Measurements from ENCODE around the gene SYCP2L. TPM values are rescaled to one million over a fixed set of nuclear protein-coding genes. Genes with fewer than 3 reads are reported as not detected.

Gene SYCP2L
- total RNA-seq, 1 donor from 2014 or later = 11.8 TPM

DNA sequence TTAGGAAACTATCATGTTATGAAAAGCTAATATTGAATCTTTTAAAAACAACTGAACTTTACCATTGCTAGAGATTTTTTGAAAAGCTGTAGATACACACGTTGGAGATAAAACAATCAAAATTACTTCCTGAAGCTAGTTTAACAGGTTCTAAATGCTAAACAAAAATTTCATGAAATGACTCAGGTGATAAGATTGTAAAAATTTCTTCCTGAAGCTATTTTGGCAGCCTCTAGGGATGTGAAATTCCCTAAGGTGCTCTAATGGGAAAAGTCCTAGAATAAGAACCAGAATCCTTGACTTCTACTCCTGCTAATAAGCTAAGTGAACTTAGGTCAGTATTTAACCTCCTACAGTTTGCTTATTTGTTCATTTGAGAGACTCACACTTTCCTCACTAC, 13.5 kb upstream of the SYCP2L start:
- H3K4me3 Mint-ChIP-seq (ENCODE audit: low read depth) = no peak overlapping the region
- no peak for DNase-seq (ENCODE audit: low spot score, unreplicated experiment)
- H3K9me3 Mint-ChIP-seq (ENCODE audit: low read depth) = no peaks in the 10 kb centered on the region
- TF ChIP-seq, protein P1, sequence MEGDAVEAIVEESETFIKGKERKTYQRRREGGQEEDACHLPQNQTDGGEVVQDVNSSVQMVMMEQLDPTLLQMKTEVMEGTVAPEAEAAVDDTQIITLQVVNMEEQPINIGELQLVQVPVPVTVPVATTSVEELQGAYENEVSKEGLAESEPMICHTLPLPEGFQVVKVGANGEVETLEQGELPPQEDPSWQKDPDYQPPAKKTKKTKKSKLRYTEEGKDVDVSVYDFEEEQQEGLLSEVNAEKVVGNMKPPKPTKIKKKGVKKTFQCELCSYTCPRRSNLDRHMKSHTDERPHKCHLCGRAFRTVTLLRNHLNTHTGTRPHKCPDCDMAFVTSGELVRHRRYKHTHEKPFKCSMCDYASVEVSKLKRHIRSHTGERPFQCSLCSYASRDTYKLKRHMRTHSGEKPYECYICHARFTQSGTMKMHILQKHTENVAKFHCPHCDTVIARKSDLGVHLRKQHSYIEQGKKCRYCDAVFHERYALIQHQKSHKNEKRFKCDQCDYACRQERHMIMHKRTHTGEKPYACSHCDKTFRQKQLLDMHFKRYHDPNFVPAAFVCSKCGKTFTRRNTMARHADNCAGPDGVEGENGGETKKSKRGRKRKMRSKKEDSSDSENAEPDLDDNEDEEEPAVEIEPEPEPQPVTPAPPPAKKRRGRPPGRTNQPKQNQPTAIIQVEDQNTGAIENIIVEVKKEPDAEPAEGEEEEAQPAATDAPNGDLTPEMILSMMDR (IDR thresholded peaks at IDR 0.05; ENCODE audit: unreplicated experiment) = no peak
- no peaks in the 10 kb centered on the region for H3K4me1 Mint-ChIP-seq (ENCODE audit: low read depth)
- no peak overlapping the region for H3K27ac Mint-ChIP-seq
- peaks cover 25% of the 10 kb centered on the region for H3K27me3 Mint-ChIP-seq
- no peaks in the 10 kb centered on the region for H3K36me3 Mint-ChIP-seq (ENCODE audit: insufficient read depth)

DNA sequence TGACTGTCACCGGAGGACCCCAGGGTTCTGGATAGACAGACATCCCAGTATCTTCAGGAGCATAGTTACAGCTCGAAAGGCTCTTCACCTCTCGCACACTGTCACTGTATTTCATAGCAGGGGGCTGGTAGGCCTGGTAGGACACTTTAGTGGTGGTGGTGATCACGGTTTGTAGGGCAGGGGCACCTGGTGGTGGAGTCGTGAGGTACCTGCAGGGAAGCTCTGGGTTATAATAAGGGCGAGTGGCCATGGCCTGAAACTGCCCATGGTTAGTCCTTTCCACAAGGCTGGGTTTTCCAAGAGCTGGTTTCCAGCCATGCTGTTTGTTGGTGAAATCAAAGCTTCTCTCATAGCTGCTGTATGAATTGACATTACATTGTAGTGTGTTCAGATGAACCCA, 12.6 kb upstream of the SYCP2L start:
- TF ChIP-seq, protein P1 (IDR thresholded peaks at IDR 0.05; ENCODE audit: unreplicated experiment) = no peak
- H3K9me3 Mint-ChIP-seq (ENCODE audit: low read depth) = no peaks in the 10 kb centered on the region
- H3K27me3 Mint-ChIP-seq = peaks cover 29% of the 10 kb centered on the region
- no peaks in the 10 kb centered on the region for H3K4me1 Mint-ChIP-seq (ENCODE audit: low read depth)
- no peak overlapping the region for H3K27ac Mint-ChIP-seq
- DNase-seq (ENCODE audit: low spot score, unreplicated experiment) = no peak
- H3K36me3 Mint-ChIP-seq (ENCODE audit: insufficient read depth) = no peaks in the 10 kb centered on the region
- no peak overlapping the region for H3K4me3 Mint-ChIP-seq (ENCODE audit: low read depth)

DNA sequence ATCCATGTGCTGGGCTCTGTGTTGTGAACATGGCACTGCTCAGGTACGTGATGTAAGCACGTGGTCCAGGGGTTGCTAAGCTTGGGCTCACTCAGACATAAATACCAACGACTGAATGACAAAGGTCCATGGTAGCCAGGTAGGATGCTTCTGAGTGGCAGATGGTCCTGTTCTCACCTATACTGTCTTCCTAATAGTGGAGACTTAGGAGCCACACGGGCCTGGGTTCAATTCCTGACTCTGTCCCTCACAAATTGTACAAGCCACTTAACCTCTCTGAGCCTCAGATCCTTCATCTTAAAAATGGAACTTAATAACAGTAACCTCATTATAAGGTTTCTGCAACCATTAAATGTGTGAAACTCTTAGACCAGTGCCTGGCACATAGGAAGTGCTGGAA, 11.8 kb upstream of the SYCP2L start:
- Mint-ChIP-seq H3K27ac (no peak overlapping the region), H3K27me3 (peaks cover 37% of the 10 kb centered on the region), H3K36me3 (ENCODE audit: insufficient read depth) (no peaks in the 10 kb centered on the region), H3K4me3 (ENCODE audit: low read depth) (no peak overlapping the region), H3K4me1 (ENCODE audit: low read depth) (no peaks in the 10 kb centered on the region), H3K9me3 (ENCODE audit: low read depth) (no peaks in the 10 kb centered on the region)
- no peak for DNase-seq (ENCODE audit: low spot score, unreplicated experiment)
- TF ChIP-seq, protein P1 (IDR thresholded peaks at IDR 0.05; ENCODE audit: unreplicated experiment) = no peak

DNA sequence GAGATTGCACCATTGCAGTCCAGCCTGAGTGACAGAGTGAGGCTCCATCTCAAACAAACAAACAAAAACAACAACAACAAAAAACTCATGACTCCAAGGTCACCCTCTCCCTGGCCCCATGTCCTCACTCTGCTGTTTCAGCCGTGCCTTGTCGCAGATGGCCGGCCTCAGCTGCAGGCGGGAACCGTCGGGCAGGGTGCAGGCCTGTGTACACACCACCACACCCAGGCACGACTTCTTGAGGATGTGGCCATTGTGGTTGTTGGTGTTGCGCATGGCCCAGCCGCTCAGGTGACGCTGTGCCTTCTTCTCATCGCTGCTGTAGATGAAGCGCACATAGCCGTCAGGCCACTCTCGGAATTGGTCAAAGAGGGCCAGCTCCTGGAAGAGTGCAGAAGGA, 9.8 kb upstream of the SYCP2L start:
- peaks cover 2% of the 10 kb centered on the region for H3K4me1 Mint-ChIP-seq (ENCODE audit: low read depth)
- no peak overlapping the region for H3K27ac Mint-ChIP-seq
- no peaks in the 10 kb centered on the region for H3K9me3 Mint-ChIP-seq (ENCODE audit: low read depth)
- H3K4me3 Mint-ChIP-seq (ENCODE audit: low read depth) = no peak overlapping the region
- H3K27me3 Mint-ChIP-seq = peaks cover 57% of the 10 kb centered on the region
- no peaks in the 10 kb centered on the region for H3K36me3 Mint-ChIP-seq (ENCODE audit: insufficient read depth)
- DNase-seq (ENCODE audit: low spot score, unreplicated experiment) = no peak
- TF ChIP-seq, protein P1 (IDR thresholded peaks at IDR 0.05; ENCODE audit: unreplicated experiment) = no peak

DNA sequence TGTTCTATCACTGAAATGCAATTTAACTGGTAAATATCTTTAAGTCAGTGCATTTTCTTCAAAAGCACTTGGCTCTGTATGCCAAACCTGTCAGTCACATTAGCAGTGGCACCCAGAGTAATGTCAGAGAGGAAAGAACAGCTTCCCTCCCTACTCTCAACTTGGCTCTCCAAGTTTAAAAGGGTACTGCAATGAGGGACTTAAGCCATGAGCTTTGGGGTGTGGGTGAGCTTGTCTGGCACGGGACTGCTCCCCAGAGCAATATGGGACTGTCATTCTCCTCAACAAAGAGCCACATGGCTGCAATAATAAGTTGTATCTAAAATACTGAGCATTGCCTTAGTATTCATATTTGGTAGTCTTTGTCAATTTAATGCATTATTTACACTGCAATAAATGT, 9.0 kb upstream of the SYCP2L start:
- Mint-ChIP-seq H3K27ac (no peak overlapping the region), H3K4me1 (ENCODE audit: low read depth) (peaks cover 3% of the 10 kb centered on the region)

More for the DNA sequence above, 9.0 kb upstream of the SYCP2L start:
- DNase-seq (ENCODE audit: low spot score, unreplicated experiment) = no peak
- TF ChIP-seq, protein P1 (IDR thresholded peaks at IDR 0.05; ENCODE audit: unreplicated experiment) = no peak
- Mint-ChIP-seq H3K9me3 (ENCODE audit: low read depth) (no peaks in the 10 kb centered on the region), H3K27me3 (peaks cover 65% of the 10 kb centered on the region), H3K4me3 (ENCODE audit: low read depth) (no peak overlapping the region), H3K36me3 (ENCODE audit: insufficient read depth) (no peaks in the 10 kb centered on the region)

All from progenitor cell of endocrine pancreas (in vitro differentiated cells).